ENCODE data around the gene KRT74. TPM values are rescaled to one million over a fixed set of nuclear protein-coding genes. Genes with fewer than 3 reads are reported as not detected.

KRT74 gene
- total RNA-seq, 1 experiment from 2014 or later: not detected

DNA sequence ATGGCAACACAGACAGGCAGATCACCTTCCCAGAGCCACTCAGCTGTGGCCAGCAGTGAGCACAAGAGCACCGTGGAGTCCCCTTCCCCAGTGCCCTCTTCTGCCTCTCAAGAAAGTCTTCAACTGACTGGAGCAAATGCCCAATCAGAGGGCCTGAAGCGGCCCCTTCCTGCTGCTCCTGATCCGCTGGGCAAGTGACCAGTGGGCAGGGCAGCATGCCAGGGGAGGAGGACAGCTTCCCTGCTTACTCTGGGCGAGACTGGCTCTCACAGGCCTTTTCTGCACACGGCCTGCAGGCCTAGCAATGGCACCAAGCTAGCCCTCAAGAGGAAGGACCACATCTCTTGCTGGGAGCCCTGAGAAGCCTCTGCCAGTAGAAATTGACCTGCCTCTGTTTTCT, 21.6 kb downstream of the KRT74 start:
- no peaks in the 10 kb centered on the region for H3K36me3 Mint-ChIP-seq
- POLR2A ChIA-PET: no interaction called here
- CTCF ChIA-PET: interaction anchor here (0.7 to 2.7 kb wide), 4 partner anchors 10 to 318 kb away, joined by 3 to 10 read pairs (median 5); no protein-coding TSS in a partner anchor
- ATAC-seq: no peak
- TF ChIP-seq NFATC4 (CRISPR knock-in tag; IDR thresholded peaks at IDR 0.05): no peak
- TF ChIP-seq NR3C1 (CRISPR knock-in tag; conservative IDR thresholded peaks at IDR 0.05; ENCODE audit: low read depth): no peak
- no peak for TF ChIP-seq ATF1 (CRISPR knock-in tag; IDR thresholded peaks at IDR 0.05)
- no peak for TF ChIP-seq GABPB1 (CRISPR knock-in tag; IDR thresholded peaks at IDR 0.05)
- TF ChIP-seq, protein P1, sequence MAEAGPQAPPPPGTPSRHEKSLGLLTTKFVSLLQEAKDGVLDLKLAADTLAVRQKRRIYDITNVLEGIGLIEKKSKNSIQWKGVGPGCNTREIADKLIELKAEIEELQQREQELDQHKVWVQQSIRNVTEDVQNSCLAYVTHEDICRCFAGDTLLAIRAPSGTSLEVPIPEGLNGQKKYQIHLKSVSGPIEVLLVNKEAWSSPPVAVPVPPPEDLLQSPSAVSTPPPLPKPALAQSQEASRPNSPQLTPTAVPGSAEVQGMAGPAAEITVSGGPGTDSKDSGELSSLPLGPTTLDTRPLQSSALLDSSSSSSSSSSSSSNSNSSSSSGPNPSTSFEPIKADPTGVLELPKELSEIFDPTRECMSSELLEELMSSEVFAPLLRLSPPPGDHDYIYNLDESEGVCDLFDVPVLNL (CRISPR knock-in tag; IDR thresholded peaks at IDR 0.05; ENCODE audit: borderline replicate concordance, low read depth): no peak
- no peak for TF ChIP-seq EMX1 (CRISPR knock-in tag; IDR thresholded peaks at IDR 0.05)
- H3K4me1 Mint-ChIP-seq: no peaks in the 10 kb centered on the region
- H3K27me3 Mint-ChIP-seq (ENCODE audit: low read depth): peaks cover 2% of the 10 kb centered on the region; the same call in 1 of the 2 replicates
- H3K4me3 Mint-ChIP-seq: no peak overlapping the region
- no peak overlapping the region for H3K27ac Mint-ChIP-seq
- no peak for DNase-seq (ENCODE audit: low spot score)
- H3K9me3 Mint-ChIP-seq: no peaks in the 10 kb centered on the region

- Mint-ChIP-seq H3K36me3 (no peaks in the 10 kb centered on the region), H3K4me1 (no peaks in the 10 kb centered on the region), H3K9me3 (no peaks in the 10 kb centered on the region), H3K4me3 (no peak overlapping the region), H3K27me3 (ENCODE audit: low read depth) (peaks cover 2% of the 10 kb centered on the region; the same call in 1 of the 2 replicates), H3K27ac (no peak overlapping the region)
- no peak for TF ChIP-seq ATF1 (CRISPR knock-in tag; IDR thresholded peaks at IDR 0.05)
- TF ChIP-seq OVOL2 (CRISPR knock-in tag; IDR thresholded peaks at IDR 0.05; ENCODE audit: borderline replicate concordance): no peak
- TF ChIP-seq ZMAT4 (CRISPR knock-in tag; IDR thresholded peaks at IDR 0.05): no peak
- TF ChIP-seq SOX15 (CRISPR knock-in tag; IDR thresholded peaks at IDR 0.05): no peak
- TF ChIP-seq, protein P2, sequence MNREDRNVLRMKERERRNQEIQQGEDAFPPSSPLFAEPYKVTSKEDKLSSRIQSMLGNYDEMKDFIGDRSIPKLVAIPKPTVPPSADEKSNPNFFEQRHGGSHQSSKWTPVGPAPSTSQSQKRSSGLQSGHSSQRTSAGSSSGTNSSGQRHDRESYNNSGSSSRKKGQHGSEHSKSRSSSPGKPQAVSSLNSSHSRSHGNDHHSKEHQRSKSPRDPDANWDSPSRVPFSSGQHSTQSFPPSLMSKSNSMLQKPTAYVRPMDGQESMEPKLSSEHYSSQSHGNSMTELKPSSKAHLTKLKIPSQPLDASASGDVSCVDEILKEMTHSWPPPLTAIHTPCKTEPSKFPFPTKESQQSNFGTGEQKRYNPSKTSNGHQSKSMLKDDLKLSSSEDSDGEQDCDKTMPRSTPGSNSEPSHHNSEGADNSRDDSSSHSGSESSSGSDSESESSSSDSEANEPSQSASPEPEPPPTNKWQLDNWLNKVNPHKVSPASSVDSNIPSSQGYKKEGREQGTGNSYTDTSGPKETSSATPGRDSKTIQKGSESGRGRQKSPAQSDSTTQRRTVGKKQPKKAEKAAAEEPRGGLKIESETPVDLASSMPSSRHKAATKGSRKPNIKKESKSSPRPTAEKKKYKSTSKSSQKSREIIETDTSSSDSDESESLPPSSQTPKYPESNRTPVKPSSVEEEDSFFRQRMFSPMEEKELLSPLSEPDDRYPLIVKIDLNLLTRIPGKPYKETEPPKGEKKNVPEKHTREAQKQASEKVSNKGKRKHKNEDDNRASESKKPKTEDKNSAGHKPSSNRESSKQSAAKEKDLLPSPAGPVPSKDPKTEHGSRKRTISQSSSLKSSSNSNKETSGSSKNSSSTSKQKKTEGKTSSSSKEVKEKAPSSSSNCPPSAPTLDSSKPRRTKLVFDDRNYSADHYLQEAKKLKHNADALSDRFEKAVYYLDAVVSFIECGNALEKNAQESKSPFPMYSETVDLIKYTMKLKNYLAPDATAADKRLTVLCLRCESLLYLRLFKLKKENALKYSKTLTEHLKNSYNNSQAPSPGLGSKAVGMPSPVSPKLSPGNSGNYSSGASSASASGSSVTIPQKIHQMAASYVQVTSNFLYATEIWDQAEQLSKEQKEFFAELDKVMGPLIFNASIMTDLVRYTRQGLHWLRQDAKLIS (CRISPR knock-in tag; IDR thresholded peaks at IDR 0.05; ENCODE audit: borderline replicate concordance): no peak
- TF ChIP-seq GABPB1 (CRISPR knock-in tag; IDR thresholded peaks at IDR 0.05): no peak
- no peak for TF ChIP-seq ATF3 (CRISPR knock-in tag; conservative IDR thresholded peaks at IDR 0.05)
- TF ChIP-seq RORB (CRISPR knock-in tag; IDR thresholded peaks at IDR 0.05): no peak
- no peak for TF ChIP-seq FOXP4 (CRISPR knock-in tag; IDR thresholded peaks at IDR 0.05)
- ChIA-PET CTCF (interaction anchor here (0.7 to 1.7 kb wide), 2 partner anchors 11 to 319 kb away, joined by 3 to 5 read pairs; no protein-coding TSS in a partner anchor), POLR2A (interaction anchor here (0.6 kb wide), 1 partner anchor 17 kb away, joined by 3 read pairs; no protein-coding TSS in a partner anchor)
- ATAC-seq (no peak), DNase-seq (ENCODE audit: low spot score) (no peak)
These were observed 22.3 kb downstream of the KRT74 start for GRCh38 chr12:52551216-52551865.

DNA sequence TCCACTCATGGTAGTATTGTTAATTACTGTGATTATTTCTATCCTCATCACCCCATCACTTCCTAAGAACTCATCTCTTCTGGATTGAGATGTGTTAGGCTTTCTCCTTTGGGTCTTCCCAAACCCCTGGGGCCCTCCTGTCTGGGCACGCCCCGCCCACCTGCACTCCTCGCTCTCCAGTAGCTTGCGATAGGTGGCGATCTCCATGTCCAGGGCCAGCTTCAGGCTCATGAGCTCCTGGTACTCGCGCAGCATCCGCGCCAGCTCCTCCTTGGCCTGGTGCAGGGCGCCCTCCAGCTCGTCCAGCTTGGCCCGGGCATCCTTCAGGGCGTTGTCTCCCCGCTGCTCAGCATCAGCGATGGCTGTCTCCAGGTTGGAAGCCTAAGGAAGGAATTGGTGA, 27.5 kb downstream of the KRT74 start:
- peak; percentile 37 for DNase-seq (ENCODE audit: low spot score)
- no peak overlapping the region for H3K4me3 Mint-ChIP-seq
- H3K4me1 Mint-ChIP-seq: no peaks in the 10 kb centered on the region
- no peak overlapping the region for H3K27ac Mint-ChIP-seq
- ATAC-seq: peak; percentile 56
- CTCF ChIA-PET: interaction anchor here (0.6 to 3.7 kb wide), 17 partner anchors 10 to 435 kb away, joined by 3 to 24 read pairs (median 5); partner anchors contain the start of gene KRT5
- no peaks in the 10 kb centered on the region for H3K36me3 Mint-ChIP-seq
- H3K9me3 Mint-ChIP-seq: no peaks in the 10 kb centered on the region
- no peaks in the 10 kb centered on the region for H3K27me3 Mint-ChIP-seq (ENCODE audit: low read depth)
- POLR2A ChIA-PET: no interaction called here
- TF ChIP-seq, protein P3, sequence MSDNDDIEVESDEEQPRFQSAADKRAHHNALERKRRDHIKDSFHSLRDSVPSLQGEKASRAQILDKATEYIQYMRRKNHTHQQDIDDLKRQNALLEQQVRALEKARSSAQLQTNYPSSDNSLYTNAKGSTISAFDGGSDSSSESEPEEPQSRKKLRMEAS (CRISPR knock-in tag; IDR thresholded peaks at IDR 0.05): no peak
- TF ChIP-seq NR2C2 (CRISPR knock-in tag; IDR thresholded peaks at IDR 0.05): no peak
- no peak for TF ChIP-seq ZNF396 (CRISPR knock-in tag; IDR thresholded peaks at IDR 0.05; ENCODE audit: borderline replicate concordance)
- no peak for TF ChIP-seq SOX15 (CRISPR knock-in tag; IDR thresholded peaks at IDR 0.05)
- TF ChIP-seq, protein P4, sequence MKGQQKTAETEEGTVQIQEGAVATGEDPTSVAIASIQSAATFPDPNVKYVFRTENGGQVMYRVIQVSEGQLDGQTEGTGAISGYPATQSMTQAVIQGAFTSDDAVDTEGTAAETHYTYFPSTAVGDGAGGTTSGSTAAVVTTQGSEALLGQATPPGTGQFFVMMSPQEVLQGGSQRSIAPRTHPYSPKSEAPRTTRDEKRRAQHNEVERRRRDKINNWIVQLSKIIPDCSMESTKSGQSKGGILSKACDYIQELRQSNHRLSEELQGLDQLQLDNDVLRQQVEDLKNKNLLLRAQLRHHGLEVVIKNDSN (CRISPR knock-in tag; IDR thresholded peaks at IDR 0.05): no peak
- TF ChIP-seq TEAD1 (CRISPR knock-in tag; IDR thresholded peaks at IDR 0.05): no peak
- TF ChIP-seq IRF1 (CRISPR knock-in tag; IDR thresholded peaks at IDR 0.05): no peak
- no peak for TF ChIP-seq TEAD4 (CRISPR knock-in tag; IDR thresholded peaks at IDR 0.05)
- no peak for TF ChIP-seq ZNF671 (CRISPR knock-in tag; IDR thresholded peaks at IDR 0.05)
- TF ChIP-seq HMGA2 (CRISPR knock-in tag; IDR thresholded peaks at IDR 0.05): no peak
- no peak for TF ChIP-seq ZNF263 (CRISPR knock-in tag; IDR thresholded peaks at IDR 0.05; ENCODE audit: low read depth)
